ENCODE results near the gene NDUFAF4.

Gene NDUFAF4

DNA sequence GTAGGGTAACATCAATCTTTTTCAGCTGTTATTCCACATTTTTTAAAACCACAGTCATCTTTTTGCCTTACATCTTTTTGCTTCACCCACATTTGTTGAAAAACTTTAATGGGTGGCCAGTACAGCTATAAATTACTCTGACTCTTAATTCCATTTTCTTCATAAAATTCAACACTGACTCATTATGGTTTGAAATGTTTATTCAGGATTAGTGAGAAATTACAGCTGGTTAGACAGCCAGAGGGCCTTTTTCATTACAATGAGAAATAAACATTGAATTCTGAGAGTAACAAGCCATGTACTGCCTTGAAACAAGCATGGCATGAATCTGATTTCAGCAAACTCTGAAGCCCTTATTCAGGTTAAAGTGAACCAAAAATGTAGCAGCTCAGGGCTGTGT lies 19.5 kb downstream of the NDUFAF4 start:
- Histone ChIP-seq H3K27ac (no peak overlapping the region), H3K4me3 (no peak overlapping the region)
- DNase-seq (ENCODE audit: low spot score): no peak
- TF ChIP-seq, protein P1, sequence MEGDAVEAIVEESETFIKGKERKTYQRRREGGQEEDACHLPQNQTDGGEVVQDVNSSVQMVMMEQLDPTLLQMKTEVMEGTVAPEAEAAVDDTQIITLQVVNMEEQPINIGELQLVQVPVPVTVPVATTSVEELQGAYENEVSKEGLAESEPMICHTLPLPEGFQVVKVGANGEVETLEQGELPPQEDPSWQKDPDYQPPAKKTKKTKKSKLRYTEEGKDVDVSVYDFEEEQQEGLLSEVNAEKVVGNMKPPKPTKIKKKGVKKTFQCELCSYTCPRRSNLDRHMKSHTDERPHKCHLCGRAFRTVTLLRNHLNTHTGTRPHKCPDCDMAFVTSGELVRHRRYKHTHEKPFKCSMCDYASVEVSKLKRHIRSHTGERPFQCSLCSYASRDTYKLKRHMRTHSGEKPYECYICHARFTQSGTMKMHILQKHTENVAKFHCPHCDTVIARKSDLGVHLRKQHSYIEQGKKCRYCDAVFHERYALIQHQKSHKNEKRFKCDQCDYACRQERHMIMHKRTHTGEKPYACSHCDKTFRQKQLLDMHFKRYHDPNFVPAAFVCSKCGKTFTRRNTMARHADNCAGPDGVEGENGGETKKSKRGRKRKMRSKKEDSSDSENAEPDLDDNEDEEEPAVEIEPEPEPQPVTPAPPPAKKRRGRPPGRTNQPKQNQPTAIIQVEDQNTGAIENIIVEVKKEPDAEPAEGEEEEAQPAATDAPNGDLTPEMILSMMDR (IDR thresholded peaks at IDR 0.05): no peak

DNA sequence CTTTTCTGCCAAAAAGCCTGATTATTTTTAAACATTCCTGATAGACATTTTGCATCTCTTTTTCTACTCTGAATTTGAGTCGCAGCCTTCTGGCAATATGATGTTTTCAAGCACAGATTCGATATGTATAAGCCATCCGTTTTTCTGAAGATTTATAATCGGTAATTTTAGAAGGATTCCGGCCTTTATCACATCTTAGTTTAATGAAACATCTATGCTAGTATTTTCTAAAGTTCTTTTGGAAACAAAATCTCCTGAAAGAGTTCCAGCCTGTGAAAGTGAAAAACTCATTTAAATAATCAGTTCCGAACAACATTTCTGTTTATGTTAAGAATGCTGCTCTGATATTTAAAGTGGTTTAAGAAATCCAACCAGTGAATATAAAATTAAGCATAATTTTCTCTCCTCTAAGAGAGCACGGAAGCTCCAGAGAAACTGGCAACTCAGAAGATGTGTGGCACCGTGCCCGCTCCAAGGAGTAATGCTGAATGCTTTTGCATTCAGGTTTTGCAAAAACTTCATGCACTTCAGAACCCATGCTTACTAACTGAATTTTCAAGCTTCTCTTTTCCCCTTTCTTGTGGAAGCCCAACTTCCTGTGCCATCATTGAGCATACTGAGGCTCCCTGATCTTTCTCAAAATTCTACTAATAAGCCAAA lies 20.7 kb downstream of the NDUFAF4 start:
- no peak overlapping the region for H3K27ac ChIP-seq
- no peak overlapping the region for H3K4me3 ChIP-seq
- TF ChIP-seq, protein P1 (IDR thresholded peaks at IDR 0.05): no peak
- DNase-seq (ENCODE audit: low spot score): no peak

- Histone ChIP-seq H3K4me3 (no peak overlapping the region), H3K27ac (no peak overlapping the region)
- TF ChIP-seq, protein P1 (IDR thresholded peaks at IDR 0.05): no peak
- no peak for DNase-seq (ENCODE audit: low spot score)
Measured at GRCh38 chr6:96872976-96873375, 24.7 kb downstream of the NDUFAF4 start.

DNA sequence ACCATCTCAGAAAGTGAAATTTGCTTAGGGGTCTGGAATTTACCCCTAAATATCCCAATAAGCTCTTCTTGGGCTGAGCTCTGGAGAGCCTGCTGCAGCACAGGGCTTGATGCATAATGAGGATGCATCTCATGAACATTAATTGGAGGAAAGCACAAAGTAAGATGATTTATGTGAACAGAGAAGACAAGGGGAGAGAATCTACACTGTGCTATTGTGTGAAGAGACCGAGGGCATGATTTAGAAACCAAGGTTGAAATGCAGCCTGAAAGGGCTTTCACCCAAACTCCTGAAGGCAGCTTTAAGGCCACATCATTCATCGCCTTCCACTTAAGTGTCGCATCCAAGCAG lies 32.7 kb downstream of the NDUFAF4 start:
- no peak overlapping the region for H3K27ac ChIP-seq
- H3K4me3 ChIP-seq: no peak overlapping the region
- DNase-seq (ENCODE audit: low spot score): no peak
- TF ChIP-seq, protein P1 (IDR thresholded peaks at IDR 0.05): no peak

- Histone ChIP-seq H3K27ac (no peak overlapping the region), H3K4me3 (no peak overlapping the region)
- TF ChIP-seq, protein P1 (IDR thresholded peaks at IDR 0.05): no peak
- DNase-seq (ENCODE audit: low spot score): no peak
Measured at GRCh38 chr6:96864216-96865054, 33.3 kb downstream of the NDUFAF4 start.

GRCh38 chr6:96862560-96862959 lies 35.1 kb downstream of the NDUFAF4 start:
- no peak overlapping the region for H3K27ac ChIP-seq
- TF ChIP-seq, protein P1 (IDR thresholded peaks at IDR 0.05): no peak
- no peak overlapping the region for H3K4me3 ChIP-seq
- no peak for DNase-seq (ENCODE audit: low spot score)

- no peak overlapping the region for H3K27ac ChIP-seq
- DNase-seq (ENCODE audit: low spot score): no peak
- TF ChIP-seq, protein P1 (IDR thresholded peaks at IDR 0.05): no peak
- H3K4me3 ChIP-seq: no peak overlapping the region
Measured at GRCh38 chr6:96861588-96861987, 36.1 kb downstream of the NDUFAF4 start.

All from coronary artery (tissue), 2 donors.